ENCODE measurements around the gene IL15RA. TPM values are rescaled to one million over a fixed set of nuclear protein-coding genes. Genes with fewer than 3 reads are reported as not detected.

IL15RA gene
- total RNA-seq, 1 donor = 3.0 TPM

GRCh38 chr10:5971315-5971832 is 6.0 kb downstream of the IL15RA start:
- TF ChIP-seq, protein P1, sequence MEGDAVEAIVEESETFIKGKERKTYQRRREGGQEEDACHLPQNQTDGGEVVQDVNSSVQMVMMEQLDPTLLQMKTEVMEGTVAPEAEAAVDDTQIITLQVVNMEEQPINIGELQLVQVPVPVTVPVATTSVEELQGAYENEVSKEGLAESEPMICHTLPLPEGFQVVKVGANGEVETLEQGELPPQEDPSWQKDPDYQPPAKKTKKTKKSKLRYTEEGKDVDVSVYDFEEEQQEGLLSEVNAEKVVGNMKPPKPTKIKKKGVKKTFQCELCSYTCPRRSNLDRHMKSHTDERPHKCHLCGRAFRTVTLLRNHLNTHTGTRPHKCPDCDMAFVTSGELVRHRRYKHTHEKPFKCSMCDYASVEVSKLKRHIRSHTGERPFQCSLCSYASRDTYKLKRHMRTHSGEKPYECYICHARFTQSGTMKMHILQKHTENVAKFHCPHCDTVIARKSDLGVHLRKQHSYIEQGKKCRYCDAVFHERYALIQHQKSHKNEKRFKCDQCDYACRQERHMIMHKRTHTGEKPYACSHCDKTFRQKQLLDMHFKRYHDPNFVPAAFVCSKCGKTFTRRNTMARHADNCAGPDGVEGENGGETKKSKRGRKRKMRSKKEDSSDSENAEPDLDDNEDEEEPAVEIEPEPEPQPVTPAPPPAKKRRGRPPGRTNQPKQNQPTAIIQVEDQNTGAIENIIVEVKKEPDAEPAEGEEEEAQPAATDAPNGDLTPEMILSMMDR (IDR thresholded peaks at IDR 0.05; ENCODE audit: insufficient read depth, low read depth, low read length) = no peak
- DNase-seq (ENCODE audit: low read depth) = peak; percentile 79

DNA sequence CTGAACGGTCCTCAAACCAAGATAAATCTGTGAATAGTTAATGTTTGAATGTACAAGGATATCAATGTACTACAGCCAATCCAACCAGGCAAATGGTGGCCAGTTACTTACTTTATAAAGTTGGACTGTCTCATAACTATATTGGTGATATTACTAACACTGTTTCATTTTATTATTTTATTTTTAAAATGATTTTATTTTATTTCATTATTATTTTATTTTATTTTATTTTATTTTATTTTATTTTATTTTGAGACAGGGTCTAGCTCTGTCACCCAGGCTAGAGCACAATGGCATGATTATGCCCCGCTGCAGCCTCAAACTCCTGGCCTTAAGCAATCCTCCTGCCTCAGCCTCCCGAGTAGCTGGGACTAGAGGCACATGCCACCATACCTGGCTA is 6.8 kb downstream of the IL15RA start:
- H3K4me3 ChIP-seq (ENCODE audit: low read depth, low read length) = no peak overlapping the region
- TF ChIP-seq, protein P1 (IDR thresholded peaks at IDR 0.05; ENCODE audit: insufficient read depth, low read depth, low read length) = no peak
- no peak for DNase-seq (ENCODE audit: low read depth)

More at GRCh38 chr10:5971315-5971832, 6.0 kb downstream of the IL15RA start:
- H3K4me3 ChIP-seq (ENCODE audit: low read depth, low read length) = no peak overlapping the region

DNA sequence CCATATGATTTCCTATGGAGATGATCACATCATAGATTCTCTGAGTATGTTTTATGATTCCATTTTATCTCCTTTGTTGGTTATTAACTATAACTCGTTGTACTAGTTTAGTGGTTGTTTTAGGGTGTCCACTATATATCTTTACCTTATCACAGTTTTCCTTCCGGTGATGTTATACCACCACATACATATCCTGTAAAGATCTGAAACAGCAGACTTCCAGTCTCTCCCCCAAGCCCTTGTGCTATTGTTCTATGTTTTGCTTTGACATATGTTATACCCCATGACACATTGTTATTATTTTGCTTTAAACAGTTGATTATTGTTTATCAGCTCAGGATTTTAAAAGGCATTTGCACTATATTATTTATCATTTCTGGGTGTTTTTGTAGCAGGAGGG is 7.3 kb downstream of the IL15RA start:
- no peak for DNase-seq (ENCODE audit: low read depth)
- no peak overlapping the region for H3K4me3 ChIP-seq (ENCODE audit: low read depth, low read length)
- TF ChIP-seq, protein P1 (IDR thresholded peaks at IDR 0.05; ENCODE audit: insufficient read depth, low read depth, low read length) = no peak

- TF ChIP-seq, protein P1 (IDR thresholded peaks at IDR 0.05; ENCODE audit: insufficient read depth, low read depth, low read length) = no peak
- no peak for DNase-seq (ENCODE audit: low read depth)
- no peak overlapping the region for H3K4me3 ChIP-seq (ENCODE audit: low read depth, low read length)
Observed at GRCh38 chr10:5968681-5969453, 8.5 kb downstream of the IL15RA start.

- no peak overlapping the region for H3K4me3 ChIP-seq (ENCODE audit: low read depth, low read length)
- TF ChIP-seq, protein P1 (IDR thresholded peaks at IDR 0.05; ENCODE audit: insufficient read depth, low read depth, low read length) = no peak
- no peak for DNase-seq (ENCODE audit: low read depth)
Observed at GRCh38 chr10:5968037-5968680, 9.2 kb downstream of the IL15RA start.

- H3K4me3 ChIP-seq (ENCODE audit: low read depth, low read length) = no peak overlapping the region
- TF ChIP-seq, protein P1 (IDR thresholded peaks at IDR 0.05; ENCODE audit: insufficient read depth, low read depth, low read length) = no peak
- DNase-seq (ENCODE audit: low read depth) = no peak
Observed at GRCh38 chr10:5965266-5965665, 12.1 kb downstream of the IL15RA start.
